Neuronal stem cell (in vitro differentiated cells): ENCODE results near the gene SHROOM4.
A peak's percentile ranks its signal among the peaks of the same experiment; 100 is the strongest.

Source experiments
- DNase-seq: peaks from one replicate; pipeline ENCODE4 v3.0.0-alpha.2; 2013; ENCODE audit warnings: low spot score
- H2AFZ ChIP-seq: one replicate; pipeline ENCODE4 v1.6.1; 2013; ENCODE audit warnings: mild to moderate bottlenecking, low read length, inconsistent platforms
- H2AK5ac ChIP-seq: 2 replicates; pipeline ENCODE4 v1.6.1; 2013; ENCODE audit warnings: low read depth, mild to moderate bottlenecking, inconsistent platforms, low read length, moderate library complexity, mixed read lengths
- H2BK120ac ChIP-seq: 2 replicates; pipeline ENCODE4 v1.6.1; 2013; ENCODE audit warnings: low read depth, mild to moderate bottlenecking, inconsistent platforms, low read length, moderate library complexity, mixed read lengths
- H2BK12ac ChIP-seq: one replicate; pipeline ENCODE4 v1.6.1; 2013; ENCODE audit warnings: low read length, inconsistent platforms
- H2BK15ac ChIP-seq: 2 replicates; pipeline ENCODE4 v1.6.1; 2013; ENCODE audit warnings: mild to moderate bottlenecking, low read length, inconsistent platforms, mixed read lengths
- H2BK5ac ChIP-seq: one replicate; pipeline ENCODE4 v1.6.1; 2013; ENCODE audit warnings: inconsistent platforms, mild to moderate bottlenecking, low read length, moderate library complexity
- H3K14ac ChIP-seq: one replicate; pipeline ENCODE4 v1.6.1; 2013; ENCODE audit warnings: low read length, inconsistent platforms
- H3K18ac ChIP-seq: 2 replicates; pipeline ENCODE4 v1.6.1; 2013; ENCODE audit warnings: low read length, inconsistent platforms
- H3K23ac ChIP-seq: 2 replicates; pipeline ENCODE4 v1.6.1; 2013; ENCODE audit warnings: low read depth, mild to moderate bottlenecking, mixed read lengths, low read length, inconsistent platforms; ENCODE audit not compliant: poor library complexity
- H3K27ac ChIP-seq: replicated peaks from 3 replicates; pipeline ENCODE4 v1.5.1; 2013; ENCODE audit warnings: low read length, inconsistent platforms
- H3K27me3 ChIP-seq, 3 experiments: 2 replicates each; pipeline ENCODE4 v1.6.1; 2013; ENCODE audit warnings: low read length in 3 of 3, mild to moderate bottlenecking in 2 of 3, inconsistent platforms in 1 of 3, low read depth in 1 of 3, mixed read lengths in 1 of 3, moderate library complexity in 1 of 3; ENCODE audit not compliant: control insufficient read depth in 3 of 3, insufficient read depth in 3 of 3
- H3K36me3 ChIP-seq, 2 donors: replicated peaks in 1 of 2; 2 replicates each; pipeline ENCODE4 v1.6.1; 2013; ENCODE audit warnings: low read length in 2 of 2; ENCODE audit not compliant: control insufficient read depth in 2 of 2, insufficient read depth in 2 of 2
- H3K4ac ChIP-seq: 2 replicates; pipeline ENCODE4 v1.6.1; 2013; ENCODE audit warnings: inconsistent platforms, mild to moderate bottlenecking, low read length, moderate library complexity
- H3K4me1 ChIP-seq, 2 donors: 1 replicate in 1 of 2; 2 replicates in 1 of 2; pipeline ENCODE4 v1.6.1; 2013; ENCODE audit warnings: low read length in 2 of 2, low read depth in 1 of 2; ENCODE audit not compliant: control insufficient read depth in 2 of 2, insufficient read depth in 1 of 2
- H3K4me2 ChIP-seq: one replicate; pipeline ENCODE4 v1.6.1; 2013; ENCODE audit warnings: mild to moderate bottlenecking, low read length, inconsistent platforms; ENCODE audit not compliant: insufficient read depth, poor library complexity, severe bottlenecking
- H3K4me3 ChIP-seq, 2 donors: 2 replicates each; pipeline ENCODE4 v1.5.1; 2013; ENCODE audit warnings: low read length in 2 of 2, mild to moderate bottlenecking in 2 of 2, inconsistent platforms in 1 of 2, moderate library complexity in 1 of 2
- H3K79me1 ChIP-seq: one replicate; pipeline ENCODE4 v1.6.1; 2013; ENCODE audit warnings: low read depth, mild to moderate bottlenecking, inconsistent platforms, low read length, moderate library complexity
- H3K9ac ChIP-seq: one replicate; pipeline ENCODE4 v1.6.1; 2013; ENCODE audit warnings: mild to moderate bottlenecking, low read depth, low read length, inconsistent platforms; ENCODE audit not compliant: poor library complexity
- H3K9me3 ChIP-seq, 2 donors: replicated peaks in 1 of 2; 2 replicates each; pipeline versions ENCODE3 to v1.6.1; 2013; ENCODE audit warnings: low read length in 2 of 2, mild to moderate bottlenecking in 2 of 2, inconsistent platforms in 1 of 2, low read depth in 1 of 2, mixed read lengths in 1 of 2, moderate library complexity in 1 of 2; ENCODE audit not compliant: control insufficient read depth in 2 of 2, insufficient read depth in 1 of 2
- H4K8ac ChIP-seq: one replicate; pipeline ENCODE4 v1.6.1; 2013; ENCODE audit warnings: low read depth, mild to moderate bottlenecking, inconsistent platforms, low read length, moderate library complexity
- H4K91ac ChIP-seq: one replicate; pipeline ENCODE4 v1.6.1; 2013; ENCODE audit warnings: low read length, low read depth, mild to moderate bottlenecking, inconsistent platforms; ENCODE audit not compliant: poor library complexity
- WGBS, 2 donors: extraction: QIAGEN DNeasy Blood & Tissue Kit; methylation state at CpG; one replicate each; pipeline ENCODE4 v1.1.7; 2013; ENCODE audit warnings: missing lambda C conversion rate in 2 of 2, mixed read lengths in 1 of 2; ENCODE audit not compliant: insufficient read length in 2 of 2, insufficient replicate concordance in 1 of 2; ENCODE audit errors: extremely low coverage in 2 of 2; 5-methylcytosine and 5-hydroxymethylcytosine counted together

SHROOM4 gene

DNA sequence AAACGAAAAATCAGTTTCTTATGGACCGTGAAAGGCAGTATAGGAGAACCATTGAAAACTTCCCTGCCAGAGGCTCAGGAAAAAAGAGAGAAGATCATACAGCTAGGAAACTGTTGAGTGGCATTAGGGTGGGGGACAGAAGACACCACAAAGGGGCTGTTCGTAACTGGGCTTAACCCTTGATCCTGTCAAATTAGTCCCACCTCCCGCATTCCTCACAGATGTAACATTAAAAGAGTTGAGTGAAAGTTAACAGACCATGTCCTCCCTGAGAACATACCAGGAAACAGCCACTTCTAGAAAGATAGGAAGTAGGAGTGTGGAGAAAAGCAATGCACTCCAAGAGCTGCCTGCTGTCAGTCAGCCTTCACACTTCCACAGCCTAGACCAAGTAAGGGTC, 8.7 kb downstream of the SHROOM4 start:
- Histone ChIP-seq H3K27ac (no peak overlapping the region), H2BK120ac (no peak overlapping the region), H2AFZ (no peak overlapping the region), H2BK5ac (no peak overlapping the region), H2AK5ac (no peak overlapping the region), H3K9me3 (no peaks in the 10 kb centered on the region), H3K4ac (no peak overlapping the region), H2BK12ac (no peak overlapping the region), H3K9ac (no peak overlapping the region), H3K36me3 (no peaks in the 10 kb centered on the region), H3K4me2 (no peak overlapping the region), H4K8ac (no peak overlapping the region), H4K91ac (no peak overlapping the region), H2BK15ac (no peak overlapping the region), H3K14ac (no peak overlapping the region), H3K4me3 (no peak overlapping the region), H3K27me3 (no peaks in the 10 kb centered on the region), H3K79me1 (no peaks in the 10 kb centered on the region), H3K23ac (no peak overlapping the region), H3K4me1 (peaks cover 0 to 2% of the 10 kb centered on the region in 2 donors), H3K18ac (no peak overlapping the region)
- no CpG with 5 or more reads among the region's 4 CpGs for WGBS, 2 donors
- DNase-seq = no peak

DNA sequence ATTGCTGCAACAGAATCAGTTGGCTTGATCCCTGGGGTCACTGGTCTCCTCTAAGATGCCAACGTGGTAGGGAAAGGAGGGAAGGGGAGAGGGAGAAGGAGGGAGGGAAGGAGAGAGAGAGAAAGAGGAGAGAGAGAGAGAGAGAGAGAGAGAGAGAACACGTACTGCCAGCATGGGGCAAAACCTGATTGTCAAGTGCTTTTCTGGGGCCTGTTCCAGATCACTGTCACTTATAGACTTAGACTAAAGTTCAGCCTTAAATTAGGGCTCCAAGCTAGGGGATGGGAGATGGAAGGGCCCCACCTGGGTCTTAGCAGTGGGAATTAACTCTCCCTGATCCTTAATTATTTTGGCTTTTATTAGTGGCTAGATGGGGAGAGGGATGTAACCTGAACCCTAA, 12.9 kb downstream of the SHROOM4 start:
- Histone ChIP-seq H4K8ac (no peak overlapping the region), H3K27ac (no peak overlapping the region), H3K4ac (no peak overlapping the region), H4K91ac (no peak overlapping the region), H3K4me3 (no peak overlapping the region), H3K36me3 (no peaks in the 10 kb centered on the region), H3K27me3 (no peaks in the 10 kb centered on the region), H3K23ac (no peak overlapping the region), H3K14ac (no peak overlapping the region), H2BK15ac (no peak overlapping the region), H2AK5ac (no peak overlapping the region), H2AFZ (no peak overlapping the region), H3K9ac (no peak overlapping the region), H3K79me1 (no peaks in the 10 kb centered on the region), H3K4me1 (peaks cover 0 to 3% of the 10 kb centered on the region in 2 donors), H2BK12ac (no peak overlapping the region), H3K4me2 (no peak overlapping the region), H3K9me3 (no peaks in the 10 kb centered on the region), H2BK5ac (no peak overlapping the region), H3K18ac (no peak overlapping the region), H2BK120ac (no peak overlapping the region)
- WGBS, 2 donors = no CpG with 5 or more reads among the region's 2 CpGs
- DNase-seq = no peak

GRCh38 chrX:50799531-50799961, 14.4 kb downstream of the SHROOM4 start:
- Histone ChIP-seq H2BK120ac (no peak overlapping the region), H3K27ac (no peak overlapping the region), H3K4me2 (no peak overlapping the region), H3K27me3 (no peaks in the 10 kb centered on the region), H4K8ac (no peak overlapping the region), H3K4me3 (no peak overlapping the region), H3K18ac (no peak overlapping the region), H3K79me1 (no peaks in the 10 kb centered on the region), H2AK5ac (no peak overlapping the region), H2AFZ (no peak overlapping the region), H2BK5ac (no peak overlapping the region), H3K36me3 (no peaks in the 10 kb centered on the region), H3K23ac (no peak overlapping the region), H3K9me3 (no peaks in the 10 kb centered on the region), H2BK12ac (no peak overlapping the region), H3K14ac (no peak overlapping the region), H3K4me1 (peaks cover 0 to 2% of the 10 kb centered on the region in 2 donors), H4K91ac (no peak overlapping the region), H3K9ac (peak overlapping the region; percentile 4), H2BK15ac (no peak overlapping the region), H3K4ac (no peak overlapping the region)
- DNase-seq = no peak
- no CpG with 5 or more reads among the region's 4 CpGs for WGBS, 2 donors

- Histone ChIP-seq H3K9ac (no peak overlapping the region), H3K4me2 (no peak overlapping the region), H3K27ac (no peak overlapping the region), H3K27me3 (no peaks in the 10 kb centered on the region), H2BK15ac (no peak overlapping the region), H4K8ac (no peak overlapping the region), H2BK5ac (no peak overlapping the region), H2AK5ac (no peak overlapping the region), H2AFZ (no peak overlapping the region), H3K79me1 (no peaks in the 10 kb centered on the region), H3K9me3 (no peaks in the 10 kb centered on the region), H3K36me3 (no peaks in the 10 kb centered on the region), H3K4me1 (peaks cover 0 to 2% of the 10 kb centered on the region in 2 donors), H2BK12ac (no peak overlapping the region), H3K18ac (no peak overlapping the region), H2BK120ac (no peak overlapping the region), H3K4ac (no peak overlapping the region), H4K91ac (no peak overlapping the region), H3K14ac (no peak overlapping the region), H3K4me3 (no peak overlapping the region), H3K23ac (no peak overlapping the region)
- no peak for DNase-seq
- no CpG with 5 or more reads among the region's 4 CpGs for WGBS, 2 donors
These were observed 15.2 kb downstream of the SHROOM4 start for GRCh38 chrX:50798783-50799182.
